ENCODE data around the gene CLUH.
"Not testable (repeated sequence)": the region's sequence is repeated elsewhere in the genome, so short reads cannot be mapped to it uniquely, and the experiment has no call there.

CLUH gene

DNA sequence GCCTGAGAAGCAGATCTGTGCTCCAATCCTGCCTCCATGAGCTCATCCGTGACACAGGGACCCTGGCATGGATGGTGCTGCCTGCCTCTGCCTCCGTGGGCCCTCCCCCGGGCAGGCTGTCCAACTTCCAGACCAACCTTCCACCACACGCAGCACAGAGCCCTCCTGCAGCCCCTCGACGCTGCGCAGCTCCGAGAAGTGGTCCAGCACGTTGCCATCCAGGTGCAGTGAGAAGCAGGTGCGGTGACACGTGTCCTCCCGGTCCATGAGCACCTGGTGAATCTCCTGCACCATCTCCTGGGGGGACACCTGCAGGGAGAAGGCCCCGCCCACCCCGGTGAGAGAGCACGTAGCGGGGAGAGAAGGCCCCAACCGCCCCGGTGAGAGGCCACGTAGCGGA, 8.4 kb downstream of the CLUH start:
- TF ChIP-seq, protein P1, sequence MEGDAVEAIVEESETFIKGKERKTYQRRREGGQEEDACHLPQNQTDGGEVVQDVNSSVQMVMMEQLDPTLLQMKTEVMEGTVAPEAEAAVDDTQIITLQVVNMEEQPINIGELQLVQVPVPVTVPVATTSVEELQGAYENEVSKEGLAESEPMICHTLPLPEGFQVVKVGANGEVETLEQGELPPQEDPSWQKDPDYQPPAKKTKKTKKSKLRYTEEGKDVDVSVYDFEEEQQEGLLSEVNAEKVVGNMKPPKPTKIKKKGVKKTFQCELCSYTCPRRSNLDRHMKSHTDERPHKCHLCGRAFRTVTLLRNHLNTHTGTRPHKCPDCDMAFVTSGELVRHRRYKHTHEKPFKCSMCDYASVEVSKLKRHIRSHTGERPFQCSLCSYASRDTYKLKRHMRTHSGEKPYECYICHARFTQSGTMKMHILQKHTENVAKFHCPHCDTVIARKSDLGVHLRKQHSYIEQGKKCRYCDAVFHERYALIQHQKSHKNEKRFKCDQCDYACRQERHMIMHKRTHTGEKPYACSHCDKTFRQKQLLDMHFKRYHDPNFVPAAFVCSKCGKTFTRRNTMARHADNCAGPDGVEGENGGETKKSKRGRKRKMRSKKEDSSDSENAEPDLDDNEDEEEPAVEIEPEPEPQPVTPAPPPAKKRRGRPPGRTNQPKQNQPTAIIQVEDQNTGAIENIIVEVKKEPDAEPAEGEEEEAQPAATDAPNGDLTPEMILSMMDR (IDR thresholded peaks at IDR 0.05), result no peak
- Histone ChIP-seq H3K36me3 (peaks cover 22% of the 10 kb centered on the region), H3K27ac (no peak overlapping the region), H3K27me3 (no peaks in the 10 kb centered on the region), H3K9me3 (no peaks in the 10 kb centered on the region), H3K4me3 (ENCODE audit: low read depth in 1 of 2, low read length in 1 of 2) (no peak overlapping the region), H3K4me1 (ENCODE audit: control insufficient read depth in 1 of 2, insufficient read depth in 1 of 2, low read depth in 1 of 2, low read length in 1 of 2) (no peaks in the 10 kb centered on the region)

DNA sequence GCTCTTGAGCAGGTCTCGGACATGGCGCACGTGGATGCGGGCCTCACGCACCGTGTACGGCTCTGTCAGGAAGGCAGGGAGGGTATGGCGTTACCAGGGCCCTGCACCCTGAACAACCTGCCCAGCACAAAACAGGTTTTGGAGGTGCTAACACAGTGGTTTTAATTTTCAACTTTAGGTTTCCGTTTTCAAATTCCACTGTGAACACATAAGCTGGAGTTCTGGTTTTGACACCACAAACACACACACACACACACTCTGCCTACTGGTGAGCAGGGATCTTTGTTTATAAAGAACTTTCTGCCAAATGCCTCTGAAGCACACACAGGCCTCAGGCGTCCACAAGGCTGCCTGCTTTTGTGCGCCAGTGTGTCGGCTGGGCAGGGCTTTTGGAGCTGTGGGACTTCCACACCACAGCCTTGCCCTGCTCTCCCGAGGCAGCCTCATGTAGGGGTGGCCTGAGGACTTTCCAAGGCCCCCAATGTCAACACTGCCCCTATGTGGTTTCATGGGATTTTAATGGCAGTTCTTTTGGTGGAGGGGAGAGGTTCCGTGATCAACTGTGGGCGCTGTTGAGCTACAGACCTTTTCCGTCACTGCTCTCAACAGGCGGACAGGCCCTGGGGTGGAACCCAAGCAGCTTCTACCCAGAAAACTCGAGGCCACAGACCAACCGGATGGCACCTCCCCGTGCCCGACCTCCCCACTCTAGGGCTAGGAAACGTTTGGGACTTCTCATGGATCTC, 9.4 kb downstream of the CLUH start:
- Histone ChIP-seq H3K36me3 (peaks cover 29% of the 10 kb centered on the region), H3K9me3 (no peaks in the 10 kb centered on the region), H3K27me3 (no peaks in the 10 kb centered on the region), H3K4me1 (ENCODE audit: control insufficient read depth in 1 of 2, insufficient read depth in 1 of 2, low read depth in 1 of 2, low read length in 1 of 2) (no peaks in the 10 kb centered on the region), H3K4me3 (ENCODE audit: low read depth in 1 of 2, low read length in 1 of 2) (no peak overlapping the region), H3K27ac (no peak overlapping the region)
- TF ChIP-seq, protein P1 (IDR thresholded peaks at IDR 0.05), result no peak

DNA sequence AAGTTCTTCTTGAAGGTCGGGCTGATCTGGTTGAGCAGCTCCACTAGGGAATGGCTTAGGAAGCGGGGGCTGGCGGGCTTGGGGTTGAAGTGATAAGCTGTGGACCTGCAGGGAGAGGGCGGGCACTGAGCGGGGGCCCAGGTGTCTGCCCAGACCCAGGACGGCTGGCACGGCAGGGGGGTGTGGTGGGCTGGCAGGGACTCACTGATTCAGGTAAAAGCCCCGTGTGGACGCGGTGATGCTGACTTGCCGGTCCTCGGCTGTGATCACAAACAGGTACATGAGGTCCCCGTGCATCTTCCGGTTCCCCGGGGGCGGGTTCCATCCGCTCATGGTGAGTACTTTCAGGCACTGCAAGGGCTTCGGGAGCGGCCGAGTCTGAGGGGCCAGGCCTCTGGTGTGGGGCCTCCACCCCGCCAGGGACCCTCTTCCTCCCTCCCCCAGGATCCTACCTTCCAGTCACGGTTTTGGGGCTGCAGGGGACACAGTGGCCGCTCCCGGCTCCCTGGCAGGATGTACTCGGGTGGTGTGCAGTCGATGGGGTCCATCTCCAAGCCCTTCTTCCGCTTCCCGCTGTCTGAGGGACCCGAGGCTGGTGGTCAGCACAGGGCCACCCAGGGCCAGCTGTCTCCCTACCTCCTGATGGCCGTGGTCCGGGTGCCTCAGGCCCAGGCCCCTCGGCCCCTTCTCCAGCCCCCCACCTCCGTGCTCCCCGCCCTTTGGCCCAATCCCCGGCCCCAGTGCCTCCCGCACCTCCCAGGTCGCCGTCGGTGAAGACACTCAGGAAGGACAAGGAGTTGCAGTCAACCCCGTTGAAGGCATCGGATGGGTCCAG, 10.2 kb downstream of the CLUH start:
- peaks cover 31% of the 10 kb centered on the region for H3K36me3 ChIP-seq
- no peaks in the 10 kb centered on the region for H3K4me1 ChIP-seq (ENCODE audit: control insufficient read depth in 1 of 2, insufficient read depth in 1 of 2, low read depth in 1 of 2, low read length in 1 of 2)
- no peak overlapping the region for H3K27ac ChIP-seq
- H3K9me3 ChIP-seq, result no peaks in the 10 kb centered on the region
- H3K27me3 ChIP-seq, result no peaks in the 10 kb centered on the region
- TF ChIP-seq, protein P1 (IDR thresholded peaks at IDR 0.05), result no peak
- H3K4me3 ChIP-seq (ENCODE audit: low read depth in 1 of 2, low read length in 1 of 2), result no peak overlapping the region

DNA sequence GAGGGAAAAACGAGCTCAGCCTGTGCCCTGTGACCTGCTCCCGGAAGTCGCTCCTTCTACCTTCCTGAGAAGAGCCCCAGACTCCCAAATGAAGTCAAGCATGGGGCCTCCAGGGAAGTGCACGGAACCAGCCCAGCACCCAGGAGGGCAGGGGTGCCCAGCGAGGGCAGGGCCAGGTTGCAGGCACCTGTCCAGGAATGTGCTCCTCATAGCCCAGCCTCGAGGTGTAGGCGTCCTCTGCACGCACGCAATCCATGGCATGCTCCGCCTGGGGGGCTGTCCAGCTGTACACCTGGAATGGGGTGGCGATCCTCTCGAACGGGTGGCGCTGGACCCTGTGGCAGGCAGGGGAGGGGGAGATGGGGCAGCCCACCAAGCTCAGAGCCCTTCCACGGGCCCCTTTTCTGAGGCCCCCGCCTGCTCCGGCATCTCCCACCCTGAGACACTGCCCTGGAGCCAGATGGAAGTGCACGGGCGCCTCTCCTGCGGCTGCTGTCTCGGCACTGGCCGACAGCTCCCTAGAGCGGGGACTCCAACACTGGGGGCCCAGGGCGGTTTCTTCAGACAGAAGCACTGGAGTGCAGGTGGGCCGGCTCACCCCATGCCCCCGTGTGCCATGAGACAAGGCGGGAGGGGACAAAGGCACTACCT, 10.9 kb downstream of the CLUH start:
- H3K27ac ChIP-seq, result no peak overlapping the region
- H3K4me1 ChIP-seq (ENCODE audit: control insufficient read depth in 1 of 2, insufficient read depth in 1 of 2, low read depth in 1 of 2, low read length in 1 of 2), result no peaks in the 10 kb centered on the region
- peaks cover 37% of the 10 kb centered on the region for H3K36me3 ChIP-seq
- H3K4me3 ChIP-seq (ENCODE audit: low read depth in 1 of 2, low read length in 1 of 2), result no peak overlapping the region
- no peaks in the 10 kb centered on the region for H3K9me3 ChIP-seq
- TF ChIP-seq, protein P1 (IDR thresholded peaks at IDR 0.05), result no peak
- no peaks in the 10 kb centered on the region for H3K27me3 ChIP-seq

DNA sequence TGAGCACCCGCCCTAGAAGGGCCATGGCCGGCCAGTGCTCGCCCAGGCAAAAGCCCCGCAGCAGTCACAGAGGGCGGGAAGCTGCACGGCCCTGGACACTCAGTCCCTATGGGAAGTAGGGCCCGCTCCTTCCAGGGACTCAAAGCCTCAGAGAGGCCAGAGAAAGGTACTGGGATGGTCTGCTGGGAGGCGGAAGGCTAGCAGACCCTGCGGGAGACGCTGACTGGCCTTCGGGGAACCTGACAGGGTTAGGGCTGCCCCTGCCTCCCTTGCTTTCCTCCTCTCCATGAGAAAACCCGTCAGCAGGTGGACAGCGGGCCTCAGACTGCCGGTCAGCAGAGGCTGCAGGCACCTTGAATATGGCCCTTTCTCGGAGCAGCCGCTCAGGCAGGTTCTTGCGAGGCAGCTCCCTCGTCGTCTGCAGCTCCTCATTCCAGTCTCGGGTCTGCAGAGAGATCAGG, 11.5 kb downstream of the CLUH start:
- H3K4me1 ChIP-seq (ENCODE audit: control insufficient read depth in 1 of 2, insufficient read depth in 1 of 2, low read depth in 1 of 2, low read length in 1 of 2), result no peaks in the 10 kb centered on the region
- no peak overlapping the region for H3K4me3 ChIP-seq (ENCODE audit: low read depth in 1 of 2, low read length in 1 of 2)
- no peaks in the 10 kb centered on the region for H3K9me3 ChIP-seq
- no peaks in the 10 kb centered on the region for H3K27me3 ChIP-seq
- H3K27ac ChIP-seq, result no peak overlapping the region
- peaks cover 38% of the 10 kb centered on the region for H3K36me3 ChIP-seq
- TF ChIP-seq, protein P1 (IDR thresholded peaks at IDR 0.05), result no peak

DNA sequence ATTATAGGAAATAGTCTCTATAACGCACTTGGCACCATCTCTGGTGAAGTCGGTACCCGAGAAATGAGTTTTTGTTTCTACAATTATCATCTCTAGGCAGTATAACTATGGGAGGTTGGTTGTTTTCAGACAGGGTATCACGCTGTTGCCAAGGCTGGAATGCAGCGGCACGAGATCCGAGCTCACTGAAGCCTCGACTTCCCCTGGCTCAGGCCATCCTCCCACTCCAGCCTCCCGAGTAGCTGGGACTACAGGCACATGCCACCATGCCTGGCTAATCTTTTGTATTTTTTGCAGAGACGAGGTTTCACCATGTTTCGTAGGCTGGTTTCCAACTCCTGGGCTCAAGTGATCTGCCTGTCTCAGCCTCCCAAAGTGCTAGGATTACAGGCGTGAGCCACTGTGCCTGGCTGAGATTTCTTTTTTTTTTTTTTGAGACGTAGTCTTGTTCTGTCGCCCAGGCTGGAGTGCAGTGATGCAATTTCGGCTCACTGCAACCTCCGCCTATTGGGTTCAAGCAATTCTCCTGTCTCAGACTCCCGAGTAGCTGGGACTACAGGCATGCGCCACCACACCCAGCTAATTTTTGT, 12.3 kb downstream of the CLUH start:
- H3K4me1 ChIP-seq (ENCODE audit: control insufficient read depth in 1 of 2, insufficient read depth in 1 of 2, low read depth in 1 of 2, low read length in 1 of 2); H3K27ac ChIP-seq; H3K9me3 ChIP-seq; H3K4me3 ChIP-seq (ENCODE audit: low read depth in 1 of 2, low read length in 1 of 2); H3K27me3 ChIP-seq: not testable (repeated sequence)
- H3K36me3 ChIP-seq, result peaks cover 45% of the 10 kb centered on the region
